GM12878 (cell line): ENCODE data around the gene DEUP1. TPM values are rescaled to one million over a fixed set of nuclear protein-coding genes. Genes with fewer than 3 reads are reported as not detected.

Experiments used
- ASH2L ChIP-seq: fragments of 300-600, 200-600 bp; sonication (generic); IDR thresholded peaks from 2 replicates; pipeline ENCODE4 v1.6.1; 2017; ENCODE audit warnings: low read depth, mild to moderate bottlenecking, borderline replicate concordance
- BRCA1 ChIP-seq: IDR thresholded peaks from 2 replicates; pipeline ENCODE4 v1.6.1; 2011; ENCODE audit warnings: low read depth, low read length, improper control_type of control experiment
- CEBPB ChIP-seq, 2 experiments: fragments of 150-350 bp in 1 of 2; IDR thresholded peaks; 2 replicates each; pipeline ENCODE4 v1.6.1; 2012 to 2014; ENCODE audit warnings: low read depth in 2 of 2, low read length in 2 of 2, borderline replicate concordance in 1 of 2, inconsistent platforms in 1 of 2
- HDAC2 ChIP-seq: fragments of 200-600 bp; sonication (generic); IDR thresholded peaks from 2 replicates; pipeline ENCODE4 v1.6.1; 2017
- KLF5 ChIP-seq: fragments of 450-650 bp; IDR thresholded peaks from 2 replicates; pipeline ENCODE4 v1.6.1; 2014; ENCODE audit warnings: mild to moderate bottlenecking; ENCODE audit not compliant: partially characterized antibody
- MXI1 ChIP-seq: fragments of 150-350 bp; IDR thresholded peaks from 2 replicates; pipeline ENCODE4 v1.6.1; 2011; ENCODE audit warnings: low read depth, mild to moderate bottlenecking, inconsistent platforms, low read length, improper control_type of control experiment
- NFXL1 ChIP-seq: fragments of 450-650 bp; IDR thresholded peaks from 2 replicates; pipeline ENCODE4 v1.6.1; 2017; ENCODE audit warnings: antibody characterized with exemption, mild to moderate bottlenecking, borderline replicate concordance
- NFYB ChIP-seq: IDR thresholded peaks from 2 replicates; pipeline ENCODE4 v1.6.1; 2011; ENCODE audit warnings: low read depth, mild to moderate bottlenecking, low read length, improper control_type of control experiment, moderate library complexity; ENCODE audit not compliant: insufficient read depth
- SMAD1 ChIP-seq: fragments of 450-650 bp; IDR thresholded peaks from 2 replicates; pipeline ENCODE4 v1.6.1; 2018; ENCODE audit warnings: mild to moderate bottlenecking, low read depth; ENCODE audit not compliant: partially characterized antibody
- STAT3 ChIP-seq: IDR thresholded peaks from 2 replicates; pipeline ENCODE4 v1.6.1; 2011; ENCODE audit warnings: low read depth, low read length, improper control_type of control experiment
- polyA plus RNA-seq, 11 experiments: library from polyadenylated mRNA; depleted of rRNA in 4 of 11; unstranded in 6 of 11; stranded (reverse) in 5 of 11; fragments of >200 nt; fragmentation: Nextera tagmentation in 4 of 11; fragmentation: Illumina TruSeq in 1 of 11; extraction: Ambion mirVana in 4 of 11; extraction: Trizol in 1 of 11; gene quantifications; 1 replicate in 1 of 11; 2 replicates in 10 of 11; pipeline versions ENCODE4 v1.2.1 to v1.2.3, GENCODE V29; 2011 to 2016; ENCODE audit warnings: inconsistent platforms in 2 of 11, missing spikeins in 2 of 11, low read depth in 1 of 11
- total RNA-seq, 4 experiments: library from RNA; depleted of rRNA in 3 of 4; stranded (reverse); fragments of >200 nt in 3 of 4; fragmentation: Illumina TruSeq in 1 of 4; extraction: Trizol in 1 of 4; gene quantifications; 2 replicates each; pipeline versions ENCODE4 v1.2.1 to v1.2.3, GENCODE V29; 2013 to 2021
- TF ChIP-seq, protein P1 (sequence below): IDR thresholded peaks from 2 replicates; pipeline ENCODE4 v1.6.1; 2012; ENCODE audit warnings: low read depth, low read length, improper control_type of control experiment
- TF ChIP-seq, protein P2 (sequence below): fragments of 150-350 bp; IDR thresholded peaks from 2 replicates; pipeline ENCODE4 v1.6.1; 2016; ENCODE audit warnings: low read depth, low read length

Gene DEUP1
- total and polyA plus RNA-seq, 10 of the 15 experiments (the other 5 are each of a cell fraction or from before 2014, with no cell fraction given), result 0.12 TPM; not detected in 9

DNA sequence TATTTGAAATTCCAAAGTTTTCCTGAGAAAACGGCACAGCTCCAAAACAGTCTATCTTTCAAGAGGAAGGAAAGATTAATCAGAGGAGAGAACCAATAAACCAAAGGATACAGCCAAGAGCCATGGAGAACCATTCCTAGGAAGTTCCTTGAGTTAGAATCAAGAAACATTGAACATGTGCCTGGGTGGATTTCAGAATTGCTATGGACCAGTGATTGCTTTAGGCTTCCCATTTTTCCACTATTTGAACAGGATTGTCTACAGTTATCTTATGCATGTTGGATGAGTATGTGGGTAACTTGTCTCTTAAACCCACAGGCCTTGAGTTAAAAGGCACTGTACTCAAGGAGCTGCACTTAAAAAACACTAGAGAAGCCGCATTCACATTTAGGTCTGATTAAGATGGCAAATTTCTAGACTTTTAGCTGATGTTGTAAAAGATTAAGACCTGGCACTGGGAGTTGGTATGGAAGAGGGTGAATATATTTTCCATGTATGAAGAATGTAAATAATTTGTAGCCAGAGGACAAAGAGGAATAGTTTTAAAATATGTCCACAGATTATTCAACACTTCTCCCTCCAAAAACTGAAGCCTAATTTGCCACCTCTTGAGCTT is 11.2 kb upstream of the DEUP1 start (continued):
- TF ChIP-seq, protein P1, sequence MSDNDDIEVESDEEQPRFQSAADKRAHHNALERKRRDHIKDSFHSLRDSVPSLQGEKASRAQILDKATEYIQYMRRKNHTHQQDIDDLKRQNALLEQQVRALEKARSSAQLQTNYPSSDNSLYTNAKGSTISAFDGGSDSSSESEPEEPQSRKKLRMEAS, result no peak
- no peak for TF ChIP-seq BRCA1
- TF ChIP-seq KLF5, result no peak
- TF ChIP-seq CEBPB (IDR thresholded peaks at IDR 0.05; ENCODE audit: borderline replicate concordance in 1 of 2, low read depth in 2 of 2, low read length in 2 of 2), result no peak
- TF ChIP-seq, protein P2, sequence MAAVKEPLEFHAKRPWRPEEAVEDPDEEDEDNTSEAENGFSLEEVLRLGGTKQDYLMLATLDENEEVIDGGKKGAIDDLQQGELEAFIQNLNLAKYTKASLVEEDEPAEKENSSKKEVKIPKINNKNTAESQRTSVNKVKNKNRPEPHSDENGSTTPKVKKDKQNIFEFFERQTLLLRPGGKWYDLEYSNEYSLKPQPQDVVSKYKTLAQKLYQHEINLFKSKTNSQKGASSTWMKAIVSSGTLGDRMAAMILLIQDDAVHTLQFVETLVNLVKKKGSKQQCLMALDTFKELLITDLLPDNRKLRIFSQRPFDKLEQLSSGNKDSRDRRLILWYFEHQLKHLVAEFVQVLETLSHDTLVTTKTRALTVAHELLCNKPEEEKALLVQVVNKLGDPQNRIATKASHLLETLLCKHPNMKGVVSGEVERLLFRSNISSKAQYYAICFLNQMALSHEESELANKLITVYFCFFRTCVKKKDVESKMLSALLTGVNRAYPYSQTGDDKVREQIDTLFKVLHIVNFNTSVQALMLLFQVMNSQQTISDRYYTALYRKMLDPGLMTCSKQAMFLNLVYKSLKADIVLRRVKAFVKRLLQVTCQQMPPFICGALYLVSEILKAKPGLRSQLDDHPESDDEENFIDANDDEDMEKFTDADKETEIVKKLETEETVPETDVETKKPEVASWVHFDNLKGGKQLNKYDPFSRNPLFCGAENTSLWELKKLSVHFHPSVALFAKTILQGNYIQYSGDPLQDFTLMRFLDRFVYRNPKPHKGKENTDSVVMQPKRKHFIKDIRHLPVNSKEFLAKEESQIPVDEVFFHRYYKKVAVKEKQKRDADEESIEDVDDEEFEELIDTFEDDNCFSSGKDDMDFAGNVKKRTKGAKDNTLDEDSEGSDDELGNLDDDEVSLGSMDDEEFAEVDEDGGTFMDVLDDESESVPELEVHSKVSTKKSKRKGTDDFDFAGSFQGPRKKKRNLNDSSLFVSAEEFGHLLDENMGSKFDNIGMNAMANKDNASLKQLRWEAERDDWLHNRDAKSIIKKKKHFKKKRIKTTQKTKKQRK, result no peak
- no peak for TF ChIP-seq HDAC2
- TF ChIP-seq NFYB, result no peak
- TF ChIP-seq ASH2L, result no peak
- TF ChIP-seq MXI1, result no peak
- no peak for TF ChIP-seq NFXL1
- TF ChIP-seq SMAD1, result no peak
- TF ChIP-seq STAT3, result no peak
- TF ChIP-seq, all 136 proteins: peak for 0
